Right kidney (tissue), 9 donors: Measurements from ENCODE around the gene BANP.
"Not testable (repeated sequence)": the region's sequence is repeated elsewhere in the genome, so short reads cannot be mapped to it uniquely, and the experiment has no call there.

ENCODE experiments used
- DNase-seq: peaks from one replicate; pipeline ENCODE4 v3.0.0-alpha.2; 2016
- long read RNA-seq, 8 donors: transcript quantifications; one replicate each; lab custom pipeline, GENCODE V29; 2026

The BANP gene
- long read RNA-seq, donor 1, partial matches to known transcripts = 0 of 2 reads
- long read RNA-seq, donor 1, other reads (novel, unspliced or antisense) = 0 of 2 reads
- long read RNA-seq, donor 2, partial matches to known transcripts = 0 of 1 reads
- long read RNA-seq, donor 2, other reads (novel, unspliced or antisense) = 0 of 1 reads
- long read RNA-seq, donor 3, partial matches to known transcripts = 0 of 2 reads
- long read RNA-seq, donor 3, other reads (novel, unspliced or antisense) = 0 of 2 reads
- long read RNA-seq, donor 4, partial matches to known transcripts = 0 of 3 reads
- long read RNA-seq, donor 4, other reads (novel, unspliced or antisense) = 0 of 3 reads
- long read RNA-seq, donor 5, partial matches to known transcripts = 0 of 5 reads
- long read RNA-seq, donor 5, other reads (novel, unspliced or antisense) = 0 of 5 reads
- long read RNA-seq, donor 6, partial matches to known transcripts = 0 of 2 reads
- long read RNA-seq, donor 6, other reads (novel, unspliced or antisense) = 0 of 2 reads
- long read RNA-seq, donor 7 = 0 reads
- long read RNA-seq, donor 8, partial matches to known transcripts = 0 of 1 reads
- long read RNA-seq, donor 8, other reads (novel, unspliced or antisense) = 0 of 1 reads

- peak; percentile 100 for DNase-seq
Observed at GRCh38 chr16:87950765-87951551, at the start of gene BANP. TSS of gene BANP (plus strand) at chr16:87951434. CDS start at chr16:87975116, 23,682 bp downstream.

DNA sequence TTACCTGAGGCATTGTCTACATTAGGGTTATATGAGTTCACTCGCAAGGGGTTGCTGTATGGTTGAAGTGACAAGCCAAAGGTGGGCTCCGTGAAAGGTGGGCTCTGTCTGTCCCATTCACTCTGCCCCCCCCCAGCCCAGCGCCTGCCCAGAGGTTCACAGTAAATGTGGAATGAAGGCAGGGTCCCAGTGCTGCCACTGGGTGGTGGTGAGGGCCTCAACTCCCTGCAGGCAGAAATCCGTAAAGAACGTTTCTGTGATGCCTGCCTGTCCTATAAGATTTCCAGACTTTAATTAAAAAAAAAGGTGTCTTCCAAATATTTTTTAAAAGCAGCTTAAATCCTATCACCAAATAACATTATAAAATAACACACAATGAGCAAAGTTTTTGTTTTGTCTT lies 46.3 kb upstream of the BANP start:
- DNase-seq = not testable (repeated sequence)

DNA sequence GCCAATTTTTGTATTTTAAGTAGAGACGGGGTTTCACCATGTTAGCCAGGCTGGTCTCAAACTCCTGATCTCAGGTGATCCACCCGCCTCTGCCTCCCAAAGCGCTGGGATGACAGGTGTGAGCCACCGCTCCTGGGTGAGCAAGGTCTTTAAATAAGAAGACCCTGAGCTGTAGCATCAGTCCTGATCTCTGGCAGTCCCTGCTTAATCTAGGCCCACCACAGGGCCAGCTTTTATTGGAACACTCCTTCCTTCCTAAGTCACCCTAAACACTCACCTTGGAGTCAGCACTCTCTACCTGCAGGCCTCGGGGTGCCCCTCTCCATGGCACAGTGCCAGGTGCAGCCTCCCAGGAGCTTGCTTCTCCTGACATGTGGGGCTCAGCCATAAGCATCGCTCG lies 45.7 kb upstream of the BANP start:
- not testable (repeated sequence) for DNase-seq

DNA sequence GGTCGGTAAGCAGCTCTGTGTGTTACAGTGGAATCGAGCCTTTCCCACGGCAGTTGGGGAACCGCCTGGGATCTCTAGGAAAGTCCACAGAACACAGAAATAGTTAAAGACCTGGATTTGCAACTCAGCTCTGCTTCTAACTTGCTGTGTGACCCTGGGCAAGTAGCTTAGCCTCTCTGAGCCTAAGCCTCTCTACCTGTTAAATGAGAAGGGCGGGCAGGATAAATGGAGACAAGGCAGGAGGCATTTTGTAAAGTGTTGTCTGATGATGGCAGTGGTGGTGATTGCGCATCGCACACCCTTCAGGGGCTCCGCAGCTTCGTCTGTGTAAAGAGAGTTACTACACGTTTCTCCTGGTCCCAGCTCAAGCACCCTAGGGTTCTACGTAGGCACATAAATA lies 43.1 kb upstream of the BANP start:
- not testable (repeated sequence) for DNase-seq

DNA sequence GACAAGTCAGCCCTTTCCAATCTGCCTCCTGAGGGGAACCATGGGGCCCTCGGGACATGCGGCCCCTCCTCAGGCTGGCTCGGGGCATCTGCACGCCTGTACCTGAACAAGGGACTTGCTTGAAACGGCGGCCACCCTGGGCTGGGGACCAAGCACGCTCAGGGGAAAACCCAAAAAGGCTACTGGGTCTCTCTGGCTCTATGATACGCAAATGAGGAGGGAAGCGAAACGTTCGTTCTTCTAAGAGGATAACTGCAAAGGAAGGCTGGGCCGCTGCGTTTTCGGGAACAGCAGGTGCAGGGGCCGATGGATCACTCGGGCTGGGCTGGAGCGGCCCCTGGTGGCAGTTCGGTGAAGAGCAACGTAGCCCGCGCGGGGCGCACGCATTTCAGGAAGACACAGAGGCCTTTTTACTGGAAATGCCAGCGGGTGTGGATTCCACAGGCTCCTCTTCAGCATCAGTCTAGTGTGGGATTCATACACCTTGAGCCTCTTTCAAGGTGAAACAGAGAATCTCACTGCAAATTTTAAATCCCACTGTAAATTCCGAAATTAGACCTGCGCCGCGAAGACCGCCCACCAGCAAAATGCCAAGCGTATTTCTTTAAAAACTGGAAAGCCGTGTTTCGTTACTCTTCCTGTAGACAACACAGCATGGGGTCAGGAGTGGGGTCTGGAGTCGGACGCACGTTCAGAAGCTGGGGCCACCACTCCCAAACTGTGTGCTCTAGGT lies 41.9 kb upstream of the BANP start:
- DNase-seq = peak; percentile 64

DNA sequence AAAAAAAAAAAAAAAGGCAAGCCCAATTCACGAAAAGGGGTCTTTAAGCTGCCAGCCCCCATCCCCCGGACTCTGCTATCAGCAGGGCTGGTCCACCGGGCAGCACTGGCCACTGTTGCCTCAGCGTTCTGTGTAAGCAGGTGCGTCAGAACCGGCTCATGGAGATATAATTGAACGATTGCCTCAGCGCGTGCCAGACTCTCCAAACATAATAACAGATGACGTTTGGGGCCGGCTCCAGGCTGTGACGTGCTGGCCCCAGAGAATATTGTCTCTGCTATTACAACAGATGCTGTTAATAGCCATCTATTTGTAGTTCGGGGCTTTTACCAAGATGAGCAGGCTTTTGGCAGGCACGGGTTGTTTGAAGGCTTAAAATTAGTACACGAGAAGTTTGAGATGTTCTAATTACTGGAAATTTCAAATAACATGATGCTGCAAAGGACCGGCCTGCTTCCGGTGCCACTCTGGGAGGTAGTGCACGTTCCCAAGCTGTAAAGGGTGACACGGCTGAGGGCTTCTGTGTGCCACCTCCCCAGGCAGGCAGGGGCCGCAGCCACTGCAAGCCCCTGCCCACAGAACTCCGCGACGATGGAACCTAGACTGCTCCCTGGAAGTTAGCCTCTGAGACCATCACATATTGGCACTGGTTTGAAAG lies 40.0 kb upstream of the BANP start:
- not testable (repeated sequence) for DNase-seq

- DNase-seq = not testable (repeated sequence)
Observed at GRCh38 chr16:87912691-87913090, 38.5 kb upstream of the BANP start.

- DNase-seq = not testable (repeated sequence)
Observed at GRCh38 chr16:87914021-87914725, 37.1 kb upstream of the BANP start.

DNA sequence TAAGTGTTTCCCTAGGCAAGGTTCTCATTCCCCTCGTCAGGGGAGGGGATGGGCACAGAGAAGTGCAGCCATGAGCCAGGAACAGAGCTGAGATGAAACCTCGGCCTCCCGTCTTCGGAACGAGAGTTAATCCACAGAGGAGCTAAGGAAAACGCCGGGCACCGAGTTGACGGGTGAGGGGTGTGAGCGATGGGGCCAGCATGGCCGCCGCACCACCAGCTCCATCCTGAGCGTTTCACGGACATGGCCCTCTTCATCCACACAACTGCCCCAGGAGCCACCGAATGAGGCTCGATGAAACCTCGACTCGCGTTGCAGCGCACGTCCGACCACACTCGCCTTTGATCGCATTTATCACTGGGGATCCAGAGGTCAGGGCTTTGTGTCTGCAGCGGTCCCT lies 36.4 kb upstream of the BANP start:
- DNase-seq = no peak

DNA sequence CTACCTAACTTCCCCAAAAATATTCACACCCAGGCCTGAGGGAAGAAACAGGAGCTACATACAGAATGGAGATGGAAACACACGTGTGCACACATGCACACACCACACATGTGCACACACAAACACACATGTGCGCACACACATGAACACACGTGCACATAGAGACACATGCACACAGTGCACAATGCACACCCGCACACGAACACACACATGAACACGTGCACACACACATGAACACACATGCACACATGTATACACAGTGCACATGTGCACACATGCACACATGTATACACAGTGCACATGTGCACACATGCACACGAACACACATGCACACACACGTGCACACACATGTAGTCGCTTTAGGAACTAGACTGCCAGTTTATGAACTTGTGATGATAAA lies 33.7 kb upstream of the BANP start:
- no peak for DNase-seq

- DNase-seq = no peak
Observed at GRCh38 chr16:87918338-87918737, 32.9 kb upstream of the BANP start.

DNA sequence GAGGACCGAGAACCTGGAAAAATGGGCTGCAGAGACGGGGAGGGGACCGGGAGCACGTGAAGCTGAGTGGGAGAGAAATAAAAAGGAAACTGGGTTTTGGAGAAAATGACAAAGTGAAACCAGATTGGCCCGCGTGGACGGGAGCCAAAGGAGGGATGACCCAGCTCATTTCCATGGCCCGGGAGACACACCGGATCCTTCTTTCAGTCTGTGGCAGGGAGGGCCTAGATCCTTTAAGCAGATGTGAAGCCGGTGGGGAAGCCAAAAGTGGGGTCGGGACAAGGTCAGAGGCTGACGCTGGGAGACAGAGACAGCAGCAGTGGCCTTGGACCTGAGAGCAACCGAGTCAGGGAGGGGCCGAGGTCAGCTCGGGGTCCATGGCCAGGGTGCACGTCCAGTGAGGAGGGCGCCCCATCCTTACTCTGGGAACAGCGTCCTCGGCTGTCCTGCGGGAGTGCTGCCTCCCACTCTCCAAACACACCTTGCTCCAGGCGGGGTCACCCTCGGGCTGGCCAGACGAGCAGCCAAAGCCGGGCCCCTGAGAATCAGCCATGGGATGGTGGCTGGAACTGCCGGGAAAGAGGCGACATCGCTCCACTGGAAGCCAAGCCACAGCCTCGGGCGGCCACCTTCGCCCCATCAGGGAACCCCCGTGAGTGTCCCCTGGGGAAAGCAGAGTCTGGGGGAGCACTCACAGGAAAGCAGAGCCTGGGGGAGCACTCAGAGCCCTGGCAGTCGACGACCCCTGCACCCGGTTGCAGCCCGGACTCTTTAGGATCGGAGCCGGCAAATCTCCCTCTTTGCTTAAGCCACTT lies 32.2 kb upstream of the BANP start:
- DNase-seq = no peak

- DNase-seq = no peak
Observed at GRCh38 chr16:87919681-87919994, 31.6 kb upstream of the BANP start.

GRCh38 chr16:87921236-87921773 lies 29.9 kb upstream of the BANP start:
- no peak for DNase-seq

GRCh38 chr16:87922250-87922871 lies 28.9 kb upstream of the BANP start:
- no peak for DNase-seq

DNA sequence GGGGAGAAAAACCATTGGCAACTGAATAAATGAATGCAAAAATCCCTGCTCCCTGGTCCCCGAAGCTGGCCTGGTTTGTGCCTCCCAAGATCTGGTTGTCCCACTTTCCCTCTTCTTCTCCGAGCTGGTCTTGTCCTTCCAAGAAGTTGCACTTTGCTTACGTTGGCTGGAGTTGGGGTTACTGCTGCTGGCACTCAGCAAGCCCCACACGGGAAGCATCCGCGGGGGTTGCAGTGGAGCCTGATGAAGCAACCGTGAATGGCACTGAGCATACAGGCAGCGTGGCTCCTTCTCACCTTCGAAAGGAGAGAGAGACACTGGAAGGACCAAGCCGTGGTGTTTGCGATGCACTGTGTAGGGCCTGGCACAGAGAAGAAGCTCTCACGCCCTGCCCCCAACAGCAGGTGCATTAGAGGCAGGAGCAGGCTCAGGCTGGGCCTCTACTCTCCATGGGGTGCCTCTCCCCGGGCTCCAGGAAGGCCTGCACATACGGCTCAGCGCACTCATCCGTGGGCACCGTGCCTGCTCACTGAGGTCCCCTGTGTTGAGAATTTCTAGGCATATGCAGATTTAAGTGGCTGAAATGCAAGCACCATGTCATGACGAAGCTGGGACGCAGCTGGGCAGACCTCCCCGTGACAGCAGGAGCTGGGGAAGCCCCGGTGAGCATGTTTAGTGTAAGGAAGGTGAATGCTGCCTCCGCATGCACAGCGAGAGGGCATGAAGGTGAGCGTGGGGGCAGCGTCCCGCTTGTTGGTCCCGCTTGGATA lies 27.0 kb upstream of the BANP start:
- peak; percentile 63 for DNase-seq

GRCh38 chr16:87924811-87925670 lies 26.2 kb upstream of the BANP start:
- peak; percentile 50 for DNase-seq
